OCI-LY1 (cell line): Measurements from ENCODE around the gene LPIN1.

ENCODE experiments used
- H2AFZ ChIP-seq: fragments of 200-600 bp; sonication (generic), shearing (Covaris generic); 2 replicates; pipeline ENCODE4 v1.6.0; 2014; ENCODE audit warnings: antibody characterized with exemption, mild to moderate bottlenecking, low read length
- H3F3A ChIP-seq: fragments of 200-600 bp; sonication (generic), shearing (Covaris generic); 2 replicates; pipeline ENCODE4 v1.6.0; 2014; ENCODE audit warnings: mild to moderate bottlenecking, antibody characterized with exemption, low read length, moderate library complexity; ENCODE audit not compliant: insufficient read depth
- H3K27ac ChIP-seq: fragments of 200-600 bp; sonication (generic); 2 replicates; pipeline ENCODE4 v1.5.1; 2014; ENCODE audit warnings: low read length, mixed run types, mild to moderate bottlenecking, low read depth; ENCODE audit not compliant: poor library complexity, severe bottlenecking
- H3K27me3 ChIP-seq: fragments of 200-600 bp; sonication (generic); 2 replicates; pipeline ENCODE4 v1.6.0; 2014; ENCODE audit warnings: antibody characterized with exemption, mild to moderate bottlenecking, low read length, moderate library complexity; ENCODE audit not compliant: insufficient read depth
- H3K36me3 ChIP-seq: fragments of 200-600 bp; sonication (generic); 2 replicates; pipeline ENCODE4 v1.6.1; 2014; ENCODE audit warnings: mild to moderate bottlenecking, antibody characterized with exemption, low read length, moderate library complexity, mixed read lengths; ENCODE audit not compliant: insufficient read depth
- H3K4me1 ChIP-seq: fragments of 200-600 bp; sonication (generic); 2 replicates; pipeline ENCODE4 v1.5.1; 2014; ENCODE audit warnings: mild to moderate bottlenecking, low read length, moderate library complexity; ENCODE audit not compliant: insufficient read depth, severe bottlenecking
- H3K4me2 ChIP-seq: fragments of 200-600 bp; sonication (generic), shearing (Covaris generic); 2 replicates; pipeline ENCODE4 v1.6.1; 2014; ENCODE audit warnings: low read length
- H3K4me3 ChIP-seq: fragments of 200-600 bp; sonication (generic); 2 replicates; pipeline ENCODE4 v1.5.1; 2014; ENCODE audit warnings: low read length, low read depth, mild to moderate bottlenecking, mixed read lengths; ENCODE audit not compliant: poor library complexity, severe bottlenecking
- H3K79me2 ChIP-seq: fragments of 200-600 bp; shearing (Covaris generic); 2 replicates; pipeline ENCODE4 v1.6.1; 2016; ENCODE audit warnings: mixed run types, low read length, mixed read lengths; ENCODE audit not compliant: insufficient read depth
- H3K9ac ChIP-seq: fragments of 200-600 bp; sonication (generic), shearing (Covaris generic); 2 replicates; pipeline ENCODE4 v1.6.1; 2014; ENCODE audit warnings: mild to moderate bottlenecking, low read length, mixed read lengths
- H3K9me2 ChIP-seq: fragments of 200-600 bp; sonication (generic), shearing (Covaris generic); 2 replicates; pipeline ENCODE4 v1.6.1; 2014; ENCODE audit warnings: low read depth, mild to moderate bottlenecking, low read length, mixed read lengths
- H3K9me3 ChIP-seq: fragments of 200-600 bp; shearing (Covaris generic); 2 replicates; pipeline ENCODE4 v1.6.1; 2014; ENCODE audit warnings: low read length, mixed read lengths
- H4K20me1 ChIP-seq: fragments of 200-600 bp; sonication (generic), shearing (Covaris generic); 2 replicates; pipeline ENCODE4 v1.6.0; 2016; ENCODE audit warnings: mild to moderate bottlenecking, low read length; ENCODE audit not compliant: insufficient read depth
- EZH2 ChIP-seq: fragments of 200-600 bp; sonication (generic), shearing (Covaris generic); IDR thresholded peaks from 2 replicates; pipeline ENCODE4 v1.8.0; 2017; ENCODE audit warnings: borderline replicate concordance, mixed run types, mild to moderate bottlenecking, antibody characterized with exemption, low read length, moderate library complexity, mixed read lengths
- TF ChIP-seq, protein P1 (sequence below): fragments of 200-600 bp; sonication (generic), shearing (Covaris generic); IDR thresholded peaks from 2 replicates; pipeline ENCODE4 v1.5.1; 2017; ENCODE audit warnings: mild to moderate bottlenecking, antibody characterized with exemption, low read length, moderate library complexity, mixed read lengths

The LPIN1 gene

DNA sequence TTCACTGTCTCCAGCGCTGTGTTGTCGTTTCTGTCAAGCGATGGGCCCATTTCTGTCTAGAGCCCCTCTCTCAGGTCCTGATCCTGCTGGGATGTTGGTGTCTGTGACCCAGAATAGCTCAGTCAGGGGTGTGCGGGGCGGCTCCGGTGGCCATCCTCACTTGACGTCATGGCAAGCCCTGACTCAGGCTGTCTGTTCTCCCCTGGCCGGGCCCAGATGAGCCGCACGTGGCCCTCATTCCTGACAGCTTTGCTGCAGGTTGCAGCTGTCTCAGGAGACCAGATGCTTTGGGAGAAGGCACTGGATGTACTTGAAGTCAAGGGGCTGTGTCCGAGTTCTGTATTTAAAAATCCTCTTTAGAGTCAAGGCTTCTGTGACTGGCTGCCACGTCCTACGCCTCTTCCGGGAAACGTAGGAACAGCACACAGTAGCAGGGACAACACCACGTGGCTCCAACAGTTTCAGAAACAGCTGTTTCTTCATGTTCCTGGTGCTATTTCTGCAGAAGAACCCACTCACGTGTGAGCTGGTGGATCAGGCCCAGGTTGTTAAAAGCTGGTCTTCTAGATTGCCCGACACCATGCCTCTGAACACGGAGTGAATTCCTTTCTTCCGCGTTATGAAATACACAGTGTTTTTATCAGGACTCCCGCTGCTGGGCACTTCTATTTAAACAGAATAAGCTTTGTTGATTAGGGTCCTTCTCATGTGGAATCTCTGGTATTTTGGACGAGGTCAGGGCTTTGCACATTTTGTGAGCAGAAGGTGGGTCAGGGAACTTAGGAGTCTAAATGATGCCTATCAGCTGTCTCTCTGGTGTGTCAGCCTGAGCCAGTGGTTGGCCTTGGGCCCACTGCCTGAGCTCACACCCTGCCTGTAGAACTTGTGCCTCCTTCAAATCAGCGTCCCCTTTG is 48.2 kb upstream of the LPIN1 start:
- Histone ChIP-seq H3K4me2 (no peak overlapping the region), H3F3A (no peaks in the 10 kb centered on the region), H3K9me3 (no peaks in the 10 kb centered on the region), H3K27ac (no peak overlapping the region), H3K36me3 (no peaks in the 10 kb centered on the region), H3K79me2 (no peaks in the 10 kb centered on the region), H3K9ac (no peak overlapping the region), H2AFZ (no peak overlapping the region), H3K4me1 (peaks cover 24% of the 10 kb centered on the region), H3K9me2 (no peaks in the 10 kb centered on the region), H3K27me3 (no peaks in the 10 kb centered on the region), H3K4me3 (no peak overlapping the region), H4K20me1 (no peaks in the 10 kb centered on the region)
- TF ChIP-seq, protein P1, sequence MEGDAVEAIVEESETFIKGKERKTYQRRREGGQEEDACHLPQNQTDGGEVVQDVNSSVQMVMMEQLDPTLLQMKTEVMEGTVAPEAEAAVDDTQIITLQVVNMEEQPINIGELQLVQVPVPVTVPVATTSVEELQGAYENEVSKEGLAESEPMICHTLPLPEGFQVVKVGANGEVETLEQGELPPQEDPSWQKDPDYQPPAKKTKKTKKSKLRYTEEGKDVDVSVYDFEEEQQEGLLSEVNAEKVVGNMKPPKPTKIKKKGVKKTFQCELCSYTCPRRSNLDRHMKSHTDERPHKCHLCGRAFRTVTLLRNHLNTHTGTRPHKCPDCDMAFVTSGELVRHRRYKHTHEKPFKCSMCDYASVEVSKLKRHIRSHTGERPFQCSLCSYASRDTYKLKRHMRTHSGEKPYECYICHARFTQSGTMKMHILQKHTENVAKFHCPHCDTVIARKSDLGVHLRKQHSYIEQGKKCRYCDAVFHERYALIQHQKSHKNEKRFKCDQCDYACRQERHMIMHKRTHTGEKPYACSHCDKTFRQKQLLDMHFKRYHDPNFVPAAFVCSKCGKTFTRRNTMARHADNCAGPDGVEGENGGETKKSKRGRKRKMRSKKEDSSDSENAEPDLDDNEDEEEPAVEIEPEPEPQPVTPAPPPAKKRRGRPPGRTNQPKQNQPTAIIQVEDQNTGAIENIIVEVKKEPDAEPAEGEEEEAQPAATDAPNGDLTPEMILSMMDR: no peak
- no peak for TF ChIP-seq EZH2

DNA sequence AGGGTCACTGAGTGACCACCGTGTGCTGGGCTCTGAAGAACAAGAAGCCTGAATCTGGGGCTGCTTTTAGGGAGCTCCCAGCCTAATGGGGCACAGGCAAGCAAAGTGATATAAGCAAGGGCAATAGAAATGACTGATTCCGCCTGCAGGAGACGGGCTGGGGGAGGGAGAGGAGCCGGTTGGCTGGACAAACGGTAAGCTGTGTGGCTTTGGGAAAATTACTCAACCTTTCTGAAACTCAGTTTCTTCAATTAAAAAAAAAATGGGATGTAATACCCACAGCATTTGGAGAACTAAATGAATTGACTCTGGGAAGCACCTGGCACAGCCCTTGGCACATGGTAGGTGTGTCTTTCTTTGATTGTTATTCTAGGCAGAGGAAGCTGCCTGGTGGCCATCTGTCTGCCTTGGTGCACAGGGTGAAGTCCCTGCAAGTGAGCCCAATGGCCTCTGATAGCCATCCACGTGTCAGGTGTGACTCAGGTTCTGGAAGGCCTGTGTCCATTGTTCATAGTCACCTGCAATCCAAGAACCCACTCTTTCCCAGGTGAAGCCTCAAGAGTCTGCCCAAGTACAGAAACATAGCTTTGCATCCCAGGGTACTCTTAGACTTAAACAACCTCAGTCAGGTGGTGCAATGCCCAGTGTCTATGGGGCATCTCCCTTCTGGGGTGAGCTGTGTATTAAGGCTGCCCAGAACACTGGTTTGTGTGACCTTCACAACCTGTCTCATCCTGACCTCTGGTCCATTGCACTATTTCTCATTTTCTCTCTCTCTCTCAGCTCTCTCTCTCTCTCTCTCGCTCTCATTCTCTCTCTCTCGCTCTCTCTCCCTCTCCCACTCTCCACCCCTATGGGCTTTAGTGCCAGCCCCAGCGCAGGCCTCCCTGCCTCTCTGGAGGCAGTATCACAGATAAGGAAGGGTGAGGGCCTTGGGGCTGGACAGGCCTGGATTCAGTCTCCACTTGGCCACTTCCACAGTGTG is 46.5 kb upstream of the LPIN1 start:
- Histone ChIP-seq H2AFZ (no peak overlapping the region), H3K4me1 (peaks cover 24% of the 10 kb centered on the region), H3K36me3 (no peaks in the 10 kb centered on the region), H3K4me3 (no peak overlapping the region), H3K9ac (no peak overlapping the region; the same call in 1 of the 2 replicates), H4K20me1 (no peaks in the 10 kb centered on the region), H3K9me2 (no peaks in the 10 kb centered on the region), H3F3A (no peaks in the 10 kb centered on the region), H3K27me3 (no peaks in the 10 kb centered on the region), H3K9me3 (no peaks in the 10 kb centered on the region), H3K27ac (peak overlapping the region; percentile 68), H3K4me2 (no peak overlapping the region), H3K79me2 (no peaks in the 10 kb centered on the region)
- no peak for TF ChIP-seq EZH2
- TF ChIP-seq, protein P1: no peak

DNA sequence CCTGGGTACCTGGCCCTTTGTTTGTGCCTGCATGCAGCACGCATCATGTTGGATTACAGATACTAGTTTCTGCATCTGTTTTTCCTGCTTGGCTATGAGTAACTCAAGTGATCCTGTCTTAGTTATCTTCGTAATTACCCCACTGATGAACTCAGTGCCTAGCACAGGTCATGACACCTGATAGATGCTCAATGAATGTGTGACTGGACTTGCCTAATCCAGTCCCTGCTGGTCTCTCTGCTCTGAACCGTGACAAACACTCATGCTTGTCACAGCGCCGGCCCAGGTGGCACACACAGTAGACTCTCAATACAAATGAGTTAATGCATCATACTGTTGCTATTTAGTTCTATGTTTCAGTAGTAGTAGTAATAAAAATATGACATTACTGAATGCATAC is 45.2 kb upstream of the LPIN1 start:
- peak overlapping the region; percentile 44 for H3K4me2 ChIP-seq
- H3K27ac ChIP-seq: peak overlapping the region; percentile 68
- no peaks in the 10 kb centered on the region for H4K20me1 ChIP-seq
- H3K27me3 ChIP-seq: no peaks in the 10 kb centered on the region
- no peak overlapping the region for H3K4me3 ChIP-seq
- peak overlapping the region; percentile 15; the same call in 1 of the 2 replicates for H3K9ac ChIP-seq
- H3K9me2 ChIP-seq: no peaks in the 10 kb centered on the region
- no peak for TF ChIP-seq EZH2
- TF ChIP-seq, protein P1: no peak
- no peaks in the 10 kb centered on the region for H3K79me2 ChIP-seq
- H3K36me3 ChIP-seq: no peaks in the 10 kb centered on the region
- H2AFZ ChIP-seq: no peak overlapping the region
- H3F3A ChIP-seq: no peaks in the 10 kb centered on the region
- H3K4me1 ChIP-seq: peaks cover 24% of the 10 kb centered on the region
- 0 out of 2 replicates have a peak, but pooled peaks cover 3% of the 10 kb centered on the region for H3K9me3 ChIP-seq
